Breast epithelium (tissue), 3 donors: Measurements from ENCODE around the gene CD44.

Source experiments
- POLR2A ChIP-seq: fragments of 450-650 bp; IDR thresholded peaks from one replicate; pipeline ENCODE4 v1.6.1; 2016; ENCODE audit warnings: antibody characterized with exemption, mild to moderate bottlenecking, moderate library complexity
- POLR2AphosphoS5 ChIP-seq, 3 donors: sonication (generic); formaldehyde crosslinking; IDR thresholded peaks; one replicate each; pipeline ENCODE4 v1.6.1; 2017; ENCODE audit warnings: antibody characterized with exemption in 3 of 3
- TF ChIP-seq, protein P1 (sequence below), 3 donors: fragments of 450-650 bp; IDR thresholded peaks; one replicate each; pipeline ENCODE4 v1.5.1; 2016 to 2017; ENCODE audit warnings: antibody characterized with exemption in 3 of 3, mild to moderate bottlenecking in 3 of 3, moderate library complexity in 3 of 3

DNA sequence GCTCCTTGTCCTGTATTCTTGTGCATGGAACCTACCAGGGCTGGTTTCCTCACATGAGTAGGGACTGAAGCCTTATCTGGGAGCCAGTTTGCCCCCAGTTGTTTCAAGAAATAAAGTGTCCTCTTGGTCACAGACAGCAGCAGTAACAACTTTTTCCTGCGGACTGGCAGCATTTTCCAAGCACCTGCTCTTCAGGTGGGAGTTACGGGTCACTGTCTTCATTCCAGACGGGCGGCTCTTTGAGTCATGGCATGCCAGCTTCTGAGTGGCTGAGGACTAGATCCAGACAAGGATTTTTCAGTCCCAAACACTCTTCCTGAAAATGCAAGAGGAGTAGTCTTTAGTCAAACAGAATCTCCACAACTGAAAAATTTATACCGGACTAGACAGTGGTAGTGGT, 2.7 kb upstream of the CD44 start:
- TF ChIP-seq, protein P1, sequence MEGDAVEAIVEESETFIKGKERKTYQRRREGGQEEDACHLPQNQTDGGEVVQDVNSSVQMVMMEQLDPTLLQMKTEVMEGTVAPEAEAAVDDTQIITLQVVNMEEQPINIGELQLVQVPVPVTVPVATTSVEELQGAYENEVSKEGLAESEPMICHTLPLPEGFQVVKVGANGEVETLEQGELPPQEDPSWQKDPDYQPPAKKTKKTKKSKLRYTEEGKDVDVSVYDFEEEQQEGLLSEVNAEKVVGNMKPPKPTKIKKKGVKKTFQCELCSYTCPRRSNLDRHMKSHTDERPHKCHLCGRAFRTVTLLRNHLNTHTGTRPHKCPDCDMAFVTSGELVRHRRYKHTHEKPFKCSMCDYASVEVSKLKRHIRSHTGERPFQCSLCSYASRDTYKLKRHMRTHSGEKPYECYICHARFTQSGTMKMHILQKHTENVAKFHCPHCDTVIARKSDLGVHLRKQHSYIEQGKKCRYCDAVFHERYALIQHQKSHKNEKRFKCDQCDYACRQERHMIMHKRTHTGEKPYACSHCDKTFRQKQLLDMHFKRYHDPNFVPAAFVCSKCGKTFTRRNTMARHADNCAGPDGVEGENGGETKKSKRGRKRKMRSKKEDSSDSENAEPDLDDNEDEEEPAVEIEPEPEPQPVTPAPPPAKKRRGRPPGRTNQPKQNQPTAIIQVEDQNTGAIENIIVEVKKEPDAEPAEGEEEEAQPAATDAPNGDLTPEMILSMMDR (IDR thresholded peaks at IDR 0.05), result no peak
- TF ChIP-seq POLR2AphosphoS5 (IDR thresholded peaks at IDR 0.05) (no peak), POLR2A (no peak)
